MM.1S (cell line): ENCODE measurements around the gene SHISA7.

Source experiments
- DNase-seq: peaks from one replicate; pipeline ENCODE4 v3.0.0-alpha.2; 2015
- H2AFZ ChIP-seq: fragments of 300-600 bp; sonication (generic); 2 replicates; pipeline ENCODE4 v1.6.0; 2016; ENCODE audit warnings: antibody characterized with exemption, low read length
- H3F3A ChIP-seq: fragments of 300-600 bp; sonication (generic); 2 replicates; pipeline ENCODE4 v1.6.1; 2016; ENCODE audit warnings: mild to moderate bottlenecking, antibody characterized with exemption, low read length, moderate library complexity, mixed read lengths; ENCODE audit not compliant: insufficient read depth
- H3K27ac ChIP-seq: fragments of 300-600 bp; sonication (generic); 2 replicates; pipeline ENCODE4 v1.5.1; 2016; ENCODE audit warnings: mild to moderate bottlenecking, low read length
- H3K27me3 ChIP-seq: fragments of 300-600 bp; sonication (generic); replicated peaks from 2 replicates; pipeline ENCODE4 v1.6.0; 2016; ENCODE audit warnings: low read length; ENCODE audit not compliant: insufficient read depth
- H3K36me3 ChIP-seq: fragments of 300-600 bp; sonication (generic); replicated peaks from 2 replicates; pipeline ENCODE4 v1.6.1; 2016; ENCODE audit warnings: mild to moderate bottlenecking, low read length, mixed read lengths; ENCODE audit not compliant: insufficient read depth
- H3K4me1 ChIP-seq: fragments of 300-600 bp; sonication (generic); 2 replicates; pipeline ENCODE4 v1.6.1; 2016; ENCODE audit warnings: low read length, mixed read lengths
- H3K4me2 ChIP-seq: fragments of 300-600 bp; sonication (generic); 2 replicates; pipeline ENCODE4 v1.6.0; 2016; ENCODE audit warnings: low read depth, low read length
- H3K4me3 ChIP-seq: fragments of 300-600 bp; sonication (generic); 2 replicates; pipeline ENCODE4 v1.5.1; 2016; ENCODE audit warnings: low read length, mixed read lengths
- H3K79me2 ChIP-seq: fragments of 300-600 bp; sonication (generic); 2 replicates; pipeline ENCODE4 v1.6.1; 2016; ENCODE audit warnings: mixed run types, low read length, mixed read lengths
- H3K9ac ChIP-seq: fragments of 300-600 bp; sonication (generic); 2 replicates; pipeline ENCODE4 v1.6.1; 2016; ENCODE audit warnings: low read length, mixed read lengths
- H3K9me2 ChIP-seq: fragments of 300-600 bp; sonication (generic); replicated peaks from 2 replicates; pipeline ENCODE4 v1.6.1; 2016; ENCODE audit warnings: mild to moderate bottlenecking, low read length, mixed read lengths; ENCODE audit not compliant: insufficient read depth
- H3K9me3 ChIP-seq: fragments of 300-600 bp; sonication (generic); replicated peaks from 2 replicates; pipeline ENCODE4 v1.6.1; 2016; ENCODE audit warnings: mild to moderate bottlenecking, low read length, mixed read lengths; ENCODE audit not compliant: insufficient read depth
- H4K20me1 ChIP-seq: fragments of 300-600 bp; sonication (generic); 2 replicates; pipeline ENCODE4 v1.6.1; 2016; ENCODE audit warnings: mild to moderate bottlenecking, low read length, moderate library complexity, mixed read lengths; ENCODE audit not compliant: insufficient read depth
- EZH2 ChIP-seq: fragments of 300-600 bp; sonication (generic); optimal IDR thresholded peaks from 2 replicates; pipeline ENCODE3; 2017; ENCODE audit warnings: low read depth, mild to moderate bottlenecking, antibody characterized with exemption, low read length, mixed read lengths
- EZH2phosphoT487 ChIP-seq: fragments of 300-600 bp; sonication (generic); IDR thresholded peaks from 2 replicates; pipeline ENCODE4 v1.6.1; 2018; ENCODE audit warnings: antibody characterized with exemption, low read length
- TF ChIP-seq, protein P1 (sequence below): fragments of 300-600 bp; sonication (generic); IDR thresholded peaks from 2 replicates; pipeline ENCODE4 v1.5.1; 2016; ENCODE audit warnings: antibody characterized with exemption, low read length, mixed read lengths

SHISA7 gene

GRCh38 chr19:55466241-55466614 lies 23.1 kb upstream of the SHISA7 start:
- H3K9ac ChIP-seq: no peak overlapping the region
- 0 out of 2 replicates have a peak, but pooled peaks cover 8% of the 10 kb centered on the region for H3K4me1 ChIP-seq
- DNase-seq: no peak
- no peak for TF ChIP-seq EZH2
- TF ChIP-seq, protein P1, sequence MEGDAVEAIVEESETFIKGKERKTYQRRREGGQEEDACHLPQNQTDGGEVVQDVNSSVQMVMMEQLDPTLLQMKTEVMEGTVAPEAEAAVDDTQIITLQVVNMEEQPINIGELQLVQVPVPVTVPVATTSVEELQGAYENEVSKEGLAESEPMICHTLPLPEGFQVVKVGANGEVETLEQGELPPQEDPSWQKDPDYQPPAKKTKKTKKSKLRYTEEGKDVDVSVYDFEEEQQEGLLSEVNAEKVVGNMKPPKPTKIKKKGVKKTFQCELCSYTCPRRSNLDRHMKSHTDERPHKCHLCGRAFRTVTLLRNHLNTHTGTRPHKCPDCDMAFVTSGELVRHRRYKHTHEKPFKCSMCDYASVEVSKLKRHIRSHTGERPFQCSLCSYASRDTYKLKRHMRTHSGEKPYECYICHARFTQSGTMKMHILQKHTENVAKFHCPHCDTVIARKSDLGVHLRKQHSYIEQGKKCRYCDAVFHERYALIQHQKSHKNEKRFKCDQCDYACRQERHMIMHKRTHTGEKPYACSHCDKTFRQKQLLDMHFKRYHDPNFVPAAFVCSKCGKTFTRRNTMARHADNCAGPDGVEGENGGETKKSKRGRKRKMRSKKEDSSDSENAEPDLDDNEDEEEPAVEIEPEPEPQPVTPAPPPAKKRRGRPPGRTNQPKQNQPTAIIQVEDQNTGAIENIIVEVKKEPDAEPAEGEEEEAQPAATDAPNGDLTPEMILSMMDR: no peak
- H3K9me3 ChIP-seq: no peaks in the 10 kb centered on the region
- no peak overlapping the region for H3K4me3 ChIP-seq
- H3K36me3 ChIP-seq: no peaks in the 10 kb centered on the region
- H3F3A ChIP-seq: peaks cover 4% of the 10 kb centered on the region
- H2AFZ ChIP-seq: no peak overlapping the region
- H3K4me2 ChIP-seq: no peak overlapping the region
- H4K20me1 ChIP-seq: no peaks in the 10 kb centered on the region
- H3K79me2 ChIP-seq: peaks cover 2% of the 10 kb centered on the region; the same call in 1 of the 2 replicates
- H3K9me2 ChIP-seq: no peaks in the 10 kb centered on the region
- no peak overlapping the region for H3K27ac ChIP-seq
- H3K27me3 ChIP-seq: peaks cover 50% of the 10 kb centered on the region

DNA sequence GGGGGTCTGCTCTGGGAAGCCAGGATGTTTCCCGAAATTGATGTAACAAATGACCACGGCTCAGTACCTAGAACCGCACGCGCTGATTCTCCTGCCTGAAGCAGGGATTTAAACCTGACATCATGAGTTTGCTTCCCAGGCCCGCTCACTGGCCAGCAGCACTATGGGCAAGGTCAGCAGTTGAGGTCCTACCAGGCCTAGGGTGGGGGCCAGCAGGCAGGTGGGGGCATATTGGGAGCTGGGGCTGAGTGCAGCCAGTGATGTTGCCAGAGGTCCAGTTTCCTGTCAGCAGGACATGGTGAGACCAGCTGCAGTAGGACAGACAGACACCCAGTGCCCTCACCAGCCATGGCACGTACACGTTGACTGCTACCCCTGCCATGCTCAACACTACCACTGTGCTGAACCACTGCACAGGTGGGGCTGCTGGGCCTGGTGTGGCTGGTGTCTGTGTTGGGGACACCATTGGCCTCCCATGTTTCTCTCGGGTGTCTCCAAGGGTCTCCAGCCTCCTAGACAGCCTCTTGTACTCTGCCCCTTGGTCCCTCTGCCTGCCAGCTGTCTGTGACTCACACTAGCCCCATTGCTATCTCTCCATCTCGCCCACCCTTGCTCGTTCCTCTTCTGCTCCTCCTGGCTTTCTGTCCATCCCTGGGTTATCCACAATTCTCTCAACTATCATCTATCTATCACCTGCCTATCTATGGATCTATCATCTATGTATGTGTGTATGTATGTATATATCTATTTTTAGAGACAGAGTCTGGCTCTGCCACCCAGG lies 22.6 kb upstream of the SHISA7 start:
- Histone ChIP-seq H3K27me3 (peaks cover 50% of the 10 kb centered on the region), H3K79me2 (peaks cover 4% of the 10 kb centered on the region; the same call in 1 of the 2 replicates), H3K9me2 (no peaks in the 10 kb centered on the region), H3K9ac (no peak overlapping the region), H3F3A (peaks cover 5% of the 10 kb centered on the region), H3K9me3 (no peaks in the 10 kb centered on the region), H4K20me1 (no peaks in the 10 kb centered on the region), H3K4me3 (no peak overlapping the region), H3K27ac (no peak overlapping the region), H2AFZ (no peak overlapping the region), H3K4me2 (no peak overlapping the region), H3K36me3 (no peaks in the 10 kb centered on the region), H3K4me1 (0 out of 2 replicates have a peak, but pooled peaks cover 8% of the 10 kb centered on the region)
- DNase-seq: no peak
- no peak for TF ChIP-seq EZH2phosphoT487
- TF ChIP-seq, protein P1: no peak
- TF ChIP-seq EZH2: no peak

- no peaks in the 10 kb centered on the region for H4K20me1 ChIP-seq
- no peak within 1 kb of the TSS for H3K4me3 ChIP-seq
- H3K4me1 ChIP-seq: 0 out of 2 replicates have a peak, but pooled peaks cover 8% of the 10 kb centered on the region
- H3K27ac ChIP-seq: no peak within 1 kb of the TSS
- H3K9me3 ChIP-seq: no peaks in the 10 kb centered on the region
- peaks cover 4% of the 10 kb centered on the region; the same call in 1 of the 2 replicates for H3K79me2 ChIP-seq
- no peak within 1 kb of the TSS for H3K9ac ChIP-seq
- H3K27me3 ChIP-seq: peaks cover 47% of the 10 kb centered on the region
- no peak within 1 kb of the TSS for H3K4me2 ChIP-seq
- H2AFZ ChIP-seq: no peak within 1 kb of the TSS
- no peak for TF ChIP-seq EZH2phosphoT487
- TF ChIP-seq, protein P1: no peak
- H3F3A ChIP-seq: peaks cover 8% of the 10 kb centered on the region
- no peak for DNase-seq
- no peaks in the 10 kb centered on the region for H3K9me2 ChIP-seq
- H3K36me3 ChIP-seq: no peaks in the 10 kb centered on the region
These were observed 21.6 kb upstream of the SHISA7 start, which contains the start of gene C19orf85 for GRCh38 chr19:55464662-55465054. TSS of gene C19orf85 (minus strand) at chr19:55464751. CDS start at chr19:55464554, 197 bp downstream.
